HTR-8/SVneo (cell line): ENCODE data around the gene BMPR1A.

Source experiments
- DNase-seq: peaks from one replicate; pipeline ENCODE4 v3.0.0; 2011; ENCODE audit warnings: low spot score, mixed read lengths; ENCODE audit not compliant: insufficient read length
- FAIRE-seq: peaks from 2 replicates; lab custom pipeline; 2011; peaks lifted over from hg19 to GRCh38; lab: Jason Lieb, UNC

The BMPR1A gene

GRCh38 chr10:86758189-86759072 lies 2.0 kb downstream of the BMPR1A start:
- FAIRE-seq: no peak
- no peak for DNase-seq

- FAIRE-seq (no peak), DNase-seq (no peak)
Observed at GRCh38 chr10:86759073-86759672, 2.8 kb downstream of the BMPR1A start.

DNA sequence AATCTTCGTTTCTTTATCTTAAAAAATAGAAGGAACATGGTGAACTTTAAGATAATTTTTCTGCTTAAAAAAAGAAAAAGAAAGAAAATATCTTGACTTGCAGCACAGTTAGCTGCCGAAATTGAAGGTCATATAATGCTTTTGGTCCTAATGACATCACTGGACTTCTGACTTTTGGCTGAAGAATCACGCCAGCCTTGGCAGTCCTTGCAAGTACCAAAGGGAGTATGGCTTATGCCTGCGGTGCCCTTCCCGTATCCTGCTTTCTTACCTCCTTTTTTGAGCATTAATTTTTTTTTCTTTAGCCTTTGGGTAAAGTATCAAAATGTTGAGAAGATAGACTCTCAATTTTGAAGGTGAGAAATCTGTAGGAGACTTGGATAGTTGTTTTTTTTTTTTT lies 7.0 kb downstream of the BMPR1A start:
- DNase-seq (no peak), FAIRE-seq (no peak)

DNA sequence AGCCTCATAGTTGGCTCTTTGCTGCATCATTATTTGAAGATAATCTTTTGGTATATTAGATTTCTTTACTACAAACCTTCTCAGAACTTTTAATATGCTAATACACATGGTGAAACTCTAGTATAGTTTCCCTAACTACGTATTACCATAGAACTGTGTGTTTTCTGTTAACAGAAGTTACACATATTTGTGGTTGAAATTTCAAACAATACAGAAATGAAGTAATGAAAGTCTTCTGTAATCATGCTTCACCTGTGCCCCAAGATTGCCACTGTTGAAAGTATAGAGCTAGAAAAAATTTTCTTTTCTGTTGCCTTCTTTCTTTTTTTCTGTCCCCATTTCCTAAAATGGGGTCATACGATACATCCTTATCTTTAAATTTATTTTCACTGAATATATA lies 9.1 kb downstream of the BMPR1A start:
- DNase-seq: no peak
- no peak for FAIRE-seq

GRCh38 chr10:86768412-86769062 lies 12.1 kb downstream of the BMPR1A start:
- no peak for FAIRE-seq
- no peak for DNase-seq

- no peak for FAIRE-seq
Observed at GRCh38 chr10:86769991-86770390, 13.6 kb downstream of the BMPR1A start.

DNA sequence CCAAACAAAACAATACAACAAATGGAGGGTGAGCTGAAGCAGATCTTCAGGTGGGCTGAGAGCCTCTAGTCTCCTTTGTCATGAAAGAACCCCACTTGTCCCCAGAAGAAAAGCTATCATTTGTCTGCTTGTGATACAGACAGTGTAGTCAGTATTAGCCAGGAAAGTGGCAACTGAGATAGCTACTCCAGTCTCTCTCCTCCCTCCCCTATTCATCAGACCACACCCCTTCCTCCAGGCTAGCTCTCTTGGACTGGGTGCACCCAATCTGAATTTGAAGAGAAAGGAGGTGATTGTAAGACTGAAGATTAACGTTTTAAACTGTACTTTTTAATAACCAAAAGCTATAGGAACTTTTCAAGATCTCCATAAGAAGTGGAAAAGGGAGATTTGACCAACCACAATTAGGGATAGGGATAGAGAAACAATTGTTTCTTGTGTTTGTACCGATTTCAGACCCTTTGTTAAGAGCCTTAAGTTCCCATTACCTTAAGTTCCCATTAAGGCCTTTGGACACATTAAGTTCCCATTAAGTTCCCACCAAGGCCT lies 14.1 kb downstream of the BMPR1A start:
- DNase-seq: no peak
- FAIRE-seq: no peak

More at GRCh38 chr10:86769991-86770390, 13.6 kb downstream of the BMPR1A start:
- DNase-seq: no peak

DNA sequence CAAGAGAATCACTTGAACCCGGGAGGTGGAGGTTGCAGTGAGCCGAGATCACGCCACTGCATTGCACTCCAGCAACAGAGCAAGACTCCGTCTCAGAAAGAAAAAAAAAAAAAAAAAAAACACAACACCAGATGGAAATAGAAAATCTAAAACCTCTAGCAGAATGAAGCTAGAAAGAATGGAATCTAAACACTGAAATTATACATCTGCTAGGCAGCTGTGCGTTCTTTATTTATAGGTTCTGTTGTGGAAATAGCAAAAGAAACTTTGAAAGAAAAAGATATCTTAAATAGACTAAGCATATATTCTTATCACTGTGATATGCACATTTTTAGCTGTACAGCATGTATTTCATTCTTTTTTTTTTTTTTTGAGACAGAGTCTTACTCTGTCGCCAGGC lies 17.1 kb downstream of the BMPR1A start:
- no peak for FAIRE-seq
- no peak for DNase-seq

- FAIRE-seq (no peak), DNase-seq (peak; percentile 61)
Observed at GRCh38 chr10:86775056-86775869, 18.8 kb downstream of the BMPR1A start.

DNA sequence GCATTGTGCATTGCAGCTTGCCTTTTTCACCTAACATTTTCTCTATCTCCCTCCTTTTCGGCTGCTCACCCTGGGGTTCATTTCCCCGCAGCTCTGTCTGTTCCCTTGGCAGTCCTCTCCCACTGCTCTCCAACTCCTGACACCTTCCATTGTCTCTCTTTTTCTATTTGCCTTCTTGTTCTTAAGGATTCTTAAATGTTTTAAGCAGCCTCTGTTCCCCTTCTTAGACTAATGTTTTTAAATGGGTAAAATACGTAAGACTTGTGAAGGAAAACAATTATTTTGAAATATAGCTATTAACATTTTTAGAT lies 19.4 kb downstream of the BMPR1A start:
- no peak for DNase-seq
- FAIRE-seq: no peak

DNA sequence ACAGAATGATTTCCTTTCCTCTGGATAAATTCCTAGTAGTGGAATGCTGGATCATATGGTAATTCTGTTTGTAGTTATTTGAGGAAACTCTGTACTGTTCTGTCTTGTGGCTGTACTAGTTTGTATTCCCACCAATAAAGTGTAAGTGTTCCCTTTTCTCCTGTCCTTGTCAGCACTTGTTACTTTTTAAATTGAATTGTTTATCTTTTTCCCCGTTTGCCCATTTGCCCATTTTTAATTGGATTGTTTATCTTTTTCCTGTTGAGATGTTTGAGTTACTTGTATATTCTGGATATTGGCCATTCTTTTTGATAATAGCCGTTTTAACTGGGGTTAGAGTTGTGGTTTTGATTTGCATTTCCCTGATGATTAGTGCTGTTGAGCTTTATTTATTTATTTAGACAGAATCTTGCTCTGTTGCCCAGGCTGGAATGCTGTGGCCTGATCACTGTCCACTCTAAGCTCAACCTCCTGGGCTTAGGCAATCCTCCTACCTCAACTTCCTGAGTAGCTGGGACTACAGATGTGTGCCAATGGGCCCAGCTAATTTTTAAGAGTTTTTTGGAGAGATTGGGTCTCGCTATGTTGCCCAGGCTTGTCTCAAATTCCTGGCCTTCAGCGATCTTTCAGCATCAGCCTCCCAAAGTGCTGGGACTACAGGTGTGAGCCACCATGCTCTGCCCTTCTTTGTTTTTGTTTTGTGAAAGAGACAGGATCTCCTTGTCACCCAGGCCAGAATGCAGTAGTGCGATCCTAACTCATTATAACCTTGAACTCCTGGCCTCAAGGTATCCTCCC lies 23.0 kb downstream of the BMPR1A start:
- DNase-seq: no peak
- FAIRE-seq: no peak

GRCh38 chr10:86782701-86783418 lies 26.4 kb downstream of the BMPR1A start:
- FAIRE-seq: no peak
- no peak for DNase-seq

DNA sequence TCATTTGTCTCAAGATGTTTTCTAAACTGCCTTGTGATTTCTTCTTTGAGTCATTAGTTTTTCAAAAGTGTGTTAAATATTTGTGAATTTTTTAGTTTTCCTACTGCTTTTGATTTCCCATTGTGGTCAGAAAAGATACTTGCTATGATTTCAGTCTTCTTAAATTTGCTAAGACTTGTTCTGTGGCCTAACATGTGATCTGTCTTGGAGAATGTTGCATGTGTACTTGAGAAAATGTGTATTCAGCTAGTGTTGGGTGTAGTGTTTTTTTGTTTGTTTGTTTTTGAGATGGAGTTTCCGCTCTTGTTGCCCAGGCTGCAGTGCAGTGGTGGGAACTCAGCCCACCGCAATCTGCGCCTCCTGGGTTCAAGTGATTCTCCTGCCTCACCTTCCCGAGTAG lies 28.6 kb downstream of the BMPR1A start:
- FAIRE-seq (no peak), DNase-seq (no peak)

DNA sequence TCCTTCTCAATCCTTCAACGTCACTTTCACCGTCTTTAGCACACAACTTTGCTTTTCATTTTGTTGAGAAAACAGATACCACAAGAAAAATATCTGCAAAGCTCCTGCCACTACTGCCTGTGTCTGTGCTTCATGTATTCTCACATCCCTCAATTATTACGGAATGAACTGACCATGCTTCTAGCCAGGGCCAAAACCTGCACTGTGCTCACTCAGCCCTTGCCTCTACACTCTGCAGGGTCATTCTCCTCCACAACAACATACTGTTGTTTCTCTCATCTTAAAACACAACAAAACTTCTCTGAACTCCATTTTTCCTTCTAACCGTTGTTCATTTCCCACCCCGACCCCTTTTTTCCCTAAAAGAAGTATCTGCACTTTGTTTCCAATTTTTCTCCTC lies 29.5 kb downstream of the BMPR1A start:
- FAIRE-seq: peak; percentile 16
- no peak for DNase-seq

- FAIRE-seq (no peak), DNase-seq (no peak)
Observed at GRCh38 chr10:86786368-86786767, 29.9 kb downstream of the BMPR1A start.

- FAIRE-seq (no peak), DNase-seq (no peak)
Observed at GRCh38 chr10:86790394-86790793, 34.0 kb downstream of the BMPR1A start.

DNA sequence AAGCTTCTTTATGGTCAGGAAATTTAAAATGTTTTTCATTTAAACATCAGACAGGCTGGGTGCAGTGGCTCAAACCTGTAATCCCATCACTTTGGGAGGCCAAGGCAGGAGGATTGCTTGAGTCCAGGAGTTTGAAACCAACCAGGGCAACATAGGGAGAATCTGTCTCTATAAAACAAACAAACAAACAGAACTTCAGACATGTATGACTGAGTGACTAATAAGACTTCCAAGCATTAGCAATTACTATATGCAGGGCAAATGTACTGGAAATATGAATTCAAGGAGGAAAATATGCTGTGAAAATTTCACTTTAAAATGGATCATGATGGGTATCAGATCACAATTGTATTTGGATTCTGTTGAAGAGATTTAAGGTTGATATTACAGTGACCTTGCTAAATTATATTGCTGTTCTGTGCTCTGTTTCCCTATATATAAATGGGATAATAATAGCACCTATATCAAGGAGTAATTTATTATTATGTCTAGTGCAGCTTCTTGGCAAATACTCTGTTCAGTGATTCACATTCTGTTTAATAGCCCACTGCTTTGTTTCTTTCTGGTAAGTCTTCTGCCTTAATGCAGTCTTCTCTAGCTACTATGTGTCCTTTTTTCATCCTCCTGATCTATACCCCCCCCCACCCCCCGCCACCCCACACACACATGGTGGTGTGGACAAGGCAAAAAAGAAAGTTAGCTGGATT lies 36.2 kb downstream of the BMPR1A start:
- DNase-seq: no peak
- FAIRE-seq: no peak

- FAIRE-seq (no peak), DNase-seq (no peak)
Observed at GRCh38 chr10:86793696-86794095, 37.3 kb downstream of the BMPR1A start.
